Activated T-cell treated with anti-CD3 and anti-CD28 coated beads for 4 hours (primary cell): ENCODE measurements around the gene CDK16.

ENCODE experiments used
- DNase-seq: peaks from one replicate; pipeline ENCODE4 v3.0.0-alpha.2; 2020

CDK16 gene

DNA sequence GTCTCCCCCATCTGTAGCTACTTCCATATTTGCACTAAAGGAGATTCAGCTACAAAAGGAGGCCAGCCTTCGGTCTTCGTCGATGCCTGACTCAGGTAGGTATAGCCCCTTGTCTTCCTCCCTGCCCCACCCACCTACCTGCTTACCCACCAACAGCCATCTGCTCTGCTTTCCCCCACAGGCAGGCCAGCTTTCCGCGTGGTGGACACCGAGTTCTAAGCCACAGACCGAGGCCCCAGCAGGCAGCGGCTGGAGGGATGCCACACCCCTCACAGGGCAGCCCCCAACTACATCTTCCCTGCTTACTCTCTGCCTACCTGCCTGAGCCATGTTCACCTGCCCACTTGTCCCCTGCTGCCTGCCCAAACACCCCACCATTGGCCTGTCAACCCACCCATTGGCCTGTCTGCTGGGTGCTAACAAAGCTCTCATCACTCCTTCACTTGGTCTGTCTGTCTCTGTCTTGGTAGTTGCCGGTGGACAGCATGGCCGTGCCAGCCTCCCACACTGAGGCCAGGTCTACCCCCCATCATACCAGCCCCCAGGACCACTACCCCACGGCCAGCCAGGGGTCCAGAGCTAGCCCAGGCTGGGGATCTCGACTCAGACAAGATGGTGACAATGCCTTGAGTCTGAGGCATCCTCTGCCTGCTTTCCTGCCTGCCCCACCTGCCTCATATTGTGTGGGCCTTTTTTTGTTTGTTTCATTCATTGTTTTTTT, 10.2 kb downstream of the CDK16 start:
- no peak for DNase-seq

DNA sequence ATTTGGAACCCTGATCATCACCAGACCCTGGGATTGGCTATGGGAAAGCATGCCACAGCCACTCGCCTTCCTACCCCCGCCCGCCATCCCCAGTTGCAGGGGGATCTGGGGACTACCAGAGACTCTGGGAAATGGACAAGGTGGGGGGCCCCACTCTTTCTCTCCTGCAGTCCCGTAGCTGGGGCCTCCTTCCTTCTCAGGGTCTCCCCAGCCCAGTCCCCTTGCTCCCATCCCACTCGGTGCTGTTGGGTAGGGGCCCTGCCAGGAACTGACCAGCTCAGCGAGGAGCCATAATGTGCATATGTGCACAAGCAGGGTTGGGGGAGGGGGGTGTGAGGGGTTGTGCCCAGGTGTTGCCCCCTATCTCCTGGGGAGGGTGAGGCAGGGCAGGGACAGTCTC, 10.9 kb downstream of the CDK16 start:
- DNase-seq: no peak

DNA sequence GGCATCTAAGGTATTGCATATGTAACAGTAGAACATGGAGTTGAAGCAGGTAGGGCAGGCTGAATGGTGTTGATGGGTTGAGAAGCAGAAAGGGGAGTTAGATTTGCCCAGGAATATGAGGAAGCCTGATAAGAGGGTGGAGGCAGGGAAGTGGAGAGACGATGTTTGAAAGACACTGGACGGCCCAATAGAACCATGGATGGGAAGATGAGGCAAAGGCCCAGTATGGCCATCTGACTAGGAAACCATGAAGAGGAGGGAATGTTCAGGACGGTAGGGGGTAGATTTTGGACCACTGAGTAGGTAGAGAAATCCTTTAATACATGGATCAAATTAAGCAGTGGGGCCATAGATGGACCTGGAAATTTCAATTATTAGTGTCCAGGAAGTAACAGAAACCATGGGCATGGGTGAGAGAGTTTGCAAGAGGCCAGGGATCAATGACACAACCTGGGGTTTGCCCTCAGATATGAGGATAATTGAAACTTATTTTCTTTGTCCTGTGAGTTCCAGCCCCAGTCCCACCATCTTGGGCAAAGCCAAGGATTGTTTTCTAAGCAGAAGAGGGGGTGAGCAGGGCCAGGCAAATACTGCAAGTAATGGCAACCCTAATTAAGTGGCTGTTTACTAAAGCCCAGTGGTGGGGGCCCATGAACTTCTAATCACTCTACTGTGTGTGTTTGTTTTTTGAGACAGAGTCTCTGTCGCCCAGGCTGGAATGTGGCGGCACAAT, 11.8 kb downstream of the CDK16 start:
- no peak for DNase-seq

DNA sequence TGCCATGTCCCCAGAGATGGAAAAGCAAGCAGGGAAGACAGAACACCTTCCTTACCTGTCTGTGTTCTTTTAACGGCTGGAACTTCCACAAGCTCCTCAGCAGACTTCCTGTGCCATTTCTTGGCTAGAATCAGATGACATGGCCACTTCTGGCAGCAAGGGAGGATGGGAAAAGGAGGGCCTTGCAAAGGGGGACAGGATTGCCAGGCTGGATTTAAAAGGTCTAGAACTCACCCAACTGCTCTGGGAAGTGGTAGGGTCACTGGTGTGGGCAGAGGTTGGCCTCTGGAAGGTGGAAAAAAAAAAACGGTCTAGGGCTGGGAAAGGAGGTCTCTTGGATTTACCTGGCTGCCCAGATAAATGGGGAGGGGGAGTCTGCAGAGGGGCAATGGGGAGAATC, 12.7 kb downstream of the CDK16 start:
- no peak for DNase-seq

DNA sequence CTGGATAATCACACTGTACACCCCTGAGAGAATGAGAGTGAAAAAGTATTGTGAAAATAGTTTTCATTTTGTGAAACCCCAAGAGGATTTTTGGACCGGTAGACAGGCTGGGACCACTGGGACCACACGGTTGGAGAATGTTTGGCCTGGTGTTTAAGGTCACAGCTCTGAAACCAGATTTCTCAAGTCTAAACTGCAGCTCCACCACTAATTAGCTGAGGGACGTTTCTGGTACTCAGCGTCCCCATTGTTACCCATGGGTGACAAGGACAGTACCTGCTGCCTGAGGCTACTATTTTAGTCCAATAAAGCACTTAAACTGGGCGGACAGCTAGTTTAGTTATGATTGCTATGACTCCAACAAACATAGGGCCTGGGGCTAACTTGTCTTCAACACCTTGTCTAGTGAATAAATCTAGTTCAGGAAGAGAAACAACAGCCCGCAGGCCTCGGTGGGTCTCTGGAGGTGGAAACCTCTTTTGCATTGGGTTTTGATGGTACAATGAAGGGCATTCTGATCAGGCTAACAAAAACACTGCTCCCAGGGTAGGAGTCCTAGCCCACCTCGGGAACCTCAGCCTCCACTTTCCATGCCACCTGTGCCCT, 13.8 kb downstream of the CDK16 start:
- DNase-seq: no peak

DNA sequence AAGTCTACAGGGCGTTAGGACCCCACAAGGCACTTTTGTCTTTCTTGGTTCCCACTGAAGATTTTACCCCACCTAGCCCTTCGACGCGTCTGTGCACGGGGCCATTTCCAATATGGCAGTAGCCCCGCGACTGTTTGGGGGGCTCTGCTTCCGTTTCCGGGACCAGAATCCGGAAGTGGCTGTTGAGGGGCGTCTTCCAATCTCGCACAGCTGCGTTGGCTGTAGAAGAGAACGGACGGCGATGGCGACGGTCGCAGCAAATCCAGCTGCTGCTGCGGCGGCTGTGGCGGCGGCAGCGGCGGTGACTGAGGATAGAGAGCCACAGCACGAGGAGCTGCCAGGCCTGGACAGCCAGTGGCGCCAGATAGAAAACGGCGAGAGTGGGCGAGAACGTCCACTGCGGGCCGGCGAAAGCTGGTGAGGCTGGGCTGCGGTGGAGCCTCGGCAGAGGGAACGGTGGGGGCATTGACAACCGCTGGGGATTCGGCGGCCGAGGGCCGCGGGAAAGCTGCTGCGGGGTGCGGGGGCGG, 14.4 kb downstream of the CDK16 start, which contains the start of gene USP11:
TSS of gene USP11 (plus strand) at position 207 of the 530 bp plus-strand sequence. CDS start at position 242, 35 bp downstream.
- peak; percentile 18 for DNase-seq

DNA sequence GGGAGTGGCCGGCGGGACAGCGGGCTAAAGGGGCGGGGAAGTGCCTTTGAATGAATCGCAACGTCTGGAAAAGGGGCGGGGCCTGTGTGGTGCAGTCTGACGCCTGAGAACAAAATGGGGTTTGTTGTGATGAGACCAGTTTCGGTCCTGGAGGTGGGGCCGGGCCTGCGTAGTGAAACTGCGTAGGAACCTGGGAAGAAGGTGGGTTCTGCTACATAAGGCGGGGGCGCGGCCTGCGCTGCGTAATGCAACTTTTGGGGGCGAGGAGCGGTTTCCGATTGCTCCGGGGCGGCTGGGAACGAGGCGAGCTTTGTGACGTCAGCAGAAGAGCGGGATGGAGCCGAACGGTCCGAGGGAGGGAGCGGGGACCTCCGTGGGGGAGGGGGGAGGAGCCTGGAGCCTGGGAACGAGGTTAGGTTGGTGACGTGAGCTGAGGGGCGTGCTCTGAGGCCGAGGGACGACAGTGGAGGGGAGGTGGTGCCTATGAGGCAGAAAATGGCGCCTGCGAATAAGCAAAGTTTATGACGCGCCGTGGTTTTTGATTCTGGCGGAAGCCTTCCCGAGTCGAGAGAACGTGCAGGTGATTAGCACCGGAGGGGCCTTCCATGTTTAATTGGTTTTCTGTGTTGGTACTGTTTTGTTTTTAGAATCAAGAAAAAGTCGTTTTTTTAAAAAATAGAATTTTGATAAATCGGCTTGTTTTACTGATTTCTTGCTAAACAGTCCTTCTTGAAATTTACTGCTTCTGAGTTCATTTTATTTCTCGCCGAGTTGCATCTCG, 15.0 kb downstream of the CDK16 start:
- DNase-seq: peak; percentile 87

DNA sequence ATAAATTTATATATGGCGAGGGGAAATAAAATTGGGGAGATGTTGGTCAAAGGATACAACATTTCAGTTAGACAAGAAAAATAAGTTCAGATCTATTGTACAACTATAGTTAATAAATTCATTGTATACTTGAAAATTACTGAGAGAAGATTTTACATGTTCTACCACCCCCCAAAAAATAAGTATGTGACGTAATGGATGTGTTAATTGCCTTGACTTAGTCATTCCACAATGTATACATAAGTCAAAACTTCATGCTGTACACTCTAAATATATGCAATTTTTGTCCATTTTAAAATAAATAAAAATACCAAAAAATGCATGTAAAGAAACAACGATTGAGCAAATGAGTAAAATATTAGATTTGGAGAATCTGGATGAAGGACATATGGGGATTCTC, 16.1 kb downstream of the CDK16 start:
- DNase-seq: no peak

DNA sequence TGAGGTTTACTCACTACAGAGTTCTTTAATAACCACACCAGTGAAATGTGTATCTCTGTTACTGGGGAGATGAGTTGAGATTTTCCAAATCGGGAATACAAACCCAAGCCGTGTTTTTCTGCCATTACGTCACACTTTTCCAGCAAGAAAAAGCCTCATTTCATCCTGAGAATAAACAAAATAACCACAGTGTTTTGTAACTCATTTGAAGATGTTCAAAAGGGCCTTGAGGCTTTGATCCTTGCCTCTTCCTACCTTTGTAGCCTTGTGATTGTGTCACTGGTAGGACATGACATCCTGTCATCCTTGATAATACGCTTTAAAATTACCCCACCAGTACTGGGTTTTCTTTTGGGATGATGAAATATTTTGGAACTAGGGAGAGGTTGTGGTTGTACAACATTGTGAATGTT, 17.2 kb downstream of the CDK16 start:
- DNase-seq: no peak

DNA sequence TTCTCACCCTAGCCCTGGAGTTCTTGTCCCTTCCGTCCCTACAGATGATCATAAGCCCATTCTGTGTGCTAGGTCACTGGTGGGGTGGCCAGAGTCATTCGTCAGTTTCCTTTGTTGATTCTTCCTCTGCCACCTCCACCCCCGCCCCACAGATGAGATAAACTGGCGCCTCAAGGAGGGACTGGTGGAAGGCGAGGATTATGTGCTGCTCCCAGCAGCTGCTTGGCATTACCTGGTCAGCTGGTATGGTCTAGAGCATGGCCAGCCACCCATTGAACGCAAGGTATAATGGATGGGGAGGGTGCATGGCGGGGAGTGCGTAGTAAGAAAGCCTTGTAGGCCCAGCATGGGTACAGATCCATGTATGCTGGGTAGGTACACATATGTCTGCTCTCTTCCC, 20.7 kb downstream of the CDK16 start:
- DNase-seq: no peak

DNA sequence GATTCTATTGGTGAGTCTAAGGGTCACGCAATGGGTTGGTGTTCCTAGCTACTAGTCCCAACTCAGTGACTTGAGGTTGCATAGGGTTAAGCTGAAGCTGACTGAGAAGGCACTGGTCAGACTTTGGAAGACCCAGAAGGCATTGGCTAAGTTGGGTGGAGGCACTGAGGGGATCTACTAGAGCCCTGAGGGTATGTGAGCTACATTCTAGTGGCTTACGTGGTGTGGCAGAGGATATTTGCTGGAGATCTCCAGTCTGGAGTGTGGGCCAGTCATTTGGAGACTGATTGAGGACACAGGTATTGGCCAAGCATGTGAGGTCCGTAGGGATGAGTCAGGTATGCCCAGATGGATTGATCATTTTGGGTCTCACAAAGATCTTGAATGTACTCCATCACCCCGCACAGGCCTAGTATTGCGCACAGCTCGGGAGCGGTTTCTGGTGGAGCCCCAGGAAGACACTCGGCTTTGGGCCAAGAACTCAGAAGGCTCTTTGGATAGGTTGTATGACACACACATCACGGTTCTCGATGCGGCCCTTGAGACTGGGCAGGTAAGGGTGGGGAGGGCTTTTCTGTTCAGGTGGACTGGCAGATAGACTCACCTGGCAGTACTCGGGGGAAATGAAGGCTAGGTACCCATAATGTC, 21.5 kb downstream of the CDK16 start:
- no peak for DNase-seq

DNA sequence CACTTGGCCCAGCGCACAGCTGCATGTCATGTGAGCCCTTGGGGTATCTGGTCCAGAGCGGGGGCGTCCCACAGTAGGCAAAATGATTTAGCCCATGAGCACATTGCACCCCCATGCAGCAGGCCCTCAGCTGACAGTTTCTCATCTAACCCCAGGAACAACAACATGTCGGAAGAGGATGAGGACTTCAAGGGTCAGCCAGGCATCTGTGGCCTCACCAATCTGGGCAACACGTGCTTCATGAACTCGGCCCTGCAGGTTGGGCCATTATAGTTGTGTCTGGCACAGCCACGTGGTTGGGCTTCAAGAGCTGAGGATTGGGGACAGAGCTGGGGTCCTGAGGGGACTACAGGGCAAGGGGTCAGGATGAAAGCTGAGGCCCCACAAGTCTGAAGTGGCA, 22.1 kb downstream of the CDK16 start:
- no peak for DNase-seq

DNA sequence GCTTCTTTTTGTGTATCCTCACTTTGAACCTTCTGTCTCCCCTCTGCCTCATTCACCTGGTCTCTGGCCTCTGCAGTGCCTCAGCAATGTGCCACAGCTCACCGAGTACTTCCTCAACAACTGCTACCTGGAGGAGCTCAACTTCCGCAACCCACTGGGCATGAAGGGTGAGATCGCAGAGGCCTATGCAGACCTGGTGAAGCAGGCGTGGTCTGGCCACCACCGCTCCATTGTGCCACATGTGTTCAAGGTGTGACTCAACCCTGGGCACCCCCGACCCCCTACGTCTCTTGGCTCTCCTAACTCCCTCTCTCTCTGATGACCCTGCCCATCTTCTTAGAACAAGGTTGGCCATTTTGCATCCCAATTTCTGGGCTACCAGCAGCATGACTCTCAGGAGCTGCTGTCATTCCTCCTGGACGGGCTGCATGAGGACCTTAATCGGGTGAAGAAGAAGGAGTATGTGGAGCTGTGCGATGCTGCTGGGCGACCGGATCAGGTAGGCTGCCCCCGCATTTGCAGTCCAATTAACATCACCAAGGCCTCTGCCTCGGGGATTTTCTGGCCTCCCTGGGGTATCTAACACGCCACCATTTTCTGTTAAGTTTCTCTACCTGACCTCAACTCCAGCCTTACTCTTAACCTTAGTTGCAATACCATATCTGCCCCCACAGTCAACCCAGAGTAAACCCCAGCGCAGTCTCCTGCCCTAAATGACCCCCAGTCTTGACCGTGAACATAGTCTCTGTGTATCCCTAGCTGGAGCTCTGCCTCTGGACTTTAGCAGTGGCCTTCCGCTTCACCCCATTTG, 22.9 kb downstream of the CDK16 start:
- no peak for DNase-seq

DNA sequence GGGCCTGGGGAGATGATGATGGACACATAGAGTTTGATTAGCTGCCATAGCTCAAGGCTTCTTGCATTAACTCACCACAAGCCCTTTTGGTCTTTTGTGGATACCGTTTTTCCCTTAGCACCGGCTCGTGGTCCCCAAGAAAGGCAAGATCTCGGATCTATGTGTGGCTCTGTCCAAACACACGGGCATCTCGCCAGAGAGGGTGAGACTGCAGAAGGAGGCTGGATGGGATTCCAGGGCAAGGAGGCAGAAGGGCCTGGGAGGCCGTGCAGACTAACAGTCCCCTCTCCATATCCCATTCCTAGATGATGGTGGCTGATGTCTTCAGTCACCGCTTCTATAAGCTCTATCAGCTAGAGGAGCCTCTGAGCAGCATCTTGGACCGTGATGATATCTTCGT, 23.8 kb downstream of the CDK16 start:
- no peak for DNase-seq

DNA sequence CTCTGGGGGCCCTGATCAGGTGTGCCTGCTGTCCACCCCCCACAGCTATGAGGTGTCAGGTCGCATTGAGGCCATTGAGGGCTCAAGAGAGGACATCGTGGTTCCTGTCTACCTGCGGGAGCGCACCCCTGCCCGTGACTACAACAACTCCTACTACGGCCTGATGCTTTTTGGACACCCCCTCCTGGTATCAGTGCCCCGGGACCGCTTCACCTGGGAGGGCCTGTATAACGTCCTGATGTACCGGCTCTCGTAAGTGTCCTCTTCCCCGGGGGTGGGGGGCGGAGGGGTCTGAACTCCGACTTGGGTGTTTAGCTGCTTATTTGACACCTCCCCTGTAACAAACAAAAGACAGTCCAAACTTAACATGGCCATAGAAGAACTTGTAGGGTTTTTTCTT, 24.9 kb downstream of the CDK16 start:
- DNase-seq: no peak

DNA sequence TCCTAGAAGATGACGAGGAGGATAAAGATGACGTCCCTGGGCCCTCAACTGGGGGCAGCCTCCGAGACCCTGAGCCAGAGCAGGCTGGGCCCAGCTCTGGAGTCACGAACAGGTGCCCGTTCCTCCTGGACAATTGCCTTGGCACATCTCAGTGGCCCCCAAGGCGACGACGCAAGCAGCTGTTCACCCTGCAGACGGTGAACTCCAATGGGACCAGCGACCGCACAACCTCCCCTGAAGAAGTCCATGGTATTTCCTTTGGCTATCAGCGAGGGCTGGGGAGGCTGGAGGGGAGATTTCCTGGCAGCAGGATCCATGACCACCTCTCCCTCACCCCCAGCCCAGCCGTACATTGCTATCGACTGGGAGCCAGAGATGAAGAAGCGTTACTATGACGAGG, 26.2 kb downstream of the CDK16 start:
- DNase-seq: no peak

DNA sequence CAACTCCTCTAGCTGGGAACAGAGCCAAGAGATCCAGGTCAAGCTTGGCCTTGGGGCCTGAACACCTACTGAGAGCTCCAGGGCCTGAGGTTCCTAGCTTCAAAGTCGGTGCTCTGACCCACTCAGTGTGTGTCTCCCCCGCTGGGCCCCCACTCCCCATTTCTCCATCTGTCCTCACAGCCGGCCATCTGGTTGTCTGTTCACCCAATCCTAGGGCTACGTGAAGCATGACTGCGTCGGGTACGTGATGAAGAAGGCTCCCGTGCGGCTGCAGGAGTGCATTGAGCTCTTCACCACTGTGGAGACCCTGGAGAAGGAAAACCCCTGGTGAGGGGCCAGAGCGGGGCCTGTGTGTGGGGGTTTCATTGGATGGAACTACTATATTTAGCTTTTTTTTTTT, 26.7 kb downstream of the CDK16 start:
- no peak for DNase-seq

DNA sequence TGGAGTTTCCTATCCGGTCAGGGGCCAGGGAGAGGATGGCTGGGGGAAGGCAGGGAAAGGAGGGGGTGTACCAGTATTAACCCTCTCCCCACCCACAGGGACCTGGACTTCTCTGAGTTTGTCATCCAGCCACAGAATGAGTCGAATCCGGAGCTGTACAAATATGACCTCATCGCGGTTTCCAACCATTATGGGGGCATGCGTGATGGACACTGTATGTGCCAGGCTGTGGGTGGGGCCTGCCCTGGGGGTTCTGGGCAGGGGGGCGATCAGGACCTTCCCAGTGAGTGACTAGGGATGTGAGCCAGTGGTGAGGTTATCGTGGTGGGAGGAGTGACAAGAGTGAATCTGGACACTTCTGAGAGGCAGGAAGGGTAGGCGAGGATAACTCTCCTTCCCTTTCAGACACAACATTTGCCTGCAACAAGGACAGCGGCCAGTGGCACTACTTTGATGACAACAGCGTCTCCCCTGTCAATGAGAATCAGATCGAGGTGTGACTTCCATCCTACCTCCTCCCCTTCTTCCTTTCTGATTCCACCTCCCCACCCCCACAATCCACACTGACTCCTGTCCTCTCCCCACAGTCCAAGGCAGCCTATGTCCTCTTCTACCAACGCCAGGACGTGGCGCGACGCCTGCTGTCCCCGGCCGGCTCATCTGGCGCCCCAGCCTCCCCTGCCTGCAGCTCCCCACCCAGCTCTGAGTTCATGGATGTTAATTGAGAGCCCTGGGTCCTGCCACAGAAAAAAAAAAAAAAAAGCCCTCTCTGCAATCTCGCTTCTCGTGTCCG, 28.9 kb downstream of the CDK16 start:
- DNase-seq: no peak

DNA sequence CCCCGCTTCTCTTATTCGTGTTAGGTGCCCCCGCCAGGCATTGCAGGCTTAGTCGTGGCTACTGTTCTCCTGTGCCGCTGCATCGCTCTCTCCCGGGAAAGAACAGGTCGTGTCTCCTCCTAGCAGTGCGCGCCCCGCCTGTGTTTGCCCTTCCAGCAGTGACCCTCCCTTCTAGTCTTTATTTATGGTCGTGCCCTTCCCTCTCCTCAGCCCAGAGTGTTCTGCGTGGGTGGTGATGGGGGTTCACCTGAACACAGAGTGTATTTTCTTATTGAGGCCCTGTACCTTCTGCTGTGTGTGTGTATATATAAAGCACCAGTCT, 29.5 kb downstream of the CDK16 start:
- no peak for DNase-seq

DNA sequence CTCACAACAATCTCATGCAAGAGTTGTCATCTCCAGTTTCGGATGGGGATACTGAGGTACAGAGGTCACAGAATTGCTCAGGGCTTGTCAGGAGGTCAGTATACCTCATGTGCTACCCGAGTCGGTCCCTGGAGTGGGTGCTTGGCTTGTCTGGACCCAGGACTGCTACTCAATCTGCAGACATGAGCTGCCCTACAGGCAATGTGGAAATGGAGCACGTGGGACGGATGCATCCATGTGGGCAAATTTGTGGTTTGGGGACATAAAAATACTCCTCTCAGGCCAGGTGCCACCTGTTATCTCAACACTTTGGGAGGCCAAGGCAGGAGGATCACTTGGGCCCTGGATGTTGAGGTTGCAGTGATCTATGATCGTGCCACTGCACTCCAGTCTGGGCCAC, 30.1 kb downstream of the CDK16 start:
- DNase-seq: no peak

DNA sequence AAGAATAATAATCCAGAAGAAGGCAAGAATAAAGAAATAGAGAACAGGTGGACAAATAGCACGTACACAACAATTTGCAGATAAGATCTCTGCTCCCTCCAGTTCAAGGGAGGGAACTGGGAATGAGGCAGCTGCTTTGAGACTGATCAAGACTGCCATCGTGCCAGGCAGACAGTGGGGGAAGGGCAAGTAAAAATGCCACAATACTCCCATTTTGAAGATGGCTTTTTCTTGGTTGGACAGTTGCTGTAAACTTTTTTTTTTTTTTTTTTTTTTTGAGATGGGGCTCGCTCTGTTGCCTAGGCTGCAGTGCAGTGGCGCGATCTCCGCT, 31.5 kb downstream of the CDK16 start:
- no peak for DNase-seq
